Large intestine (tissue), 3 donors: ENCODE data around the gene PGP. TPM values are rescaled to one million over a fixed set of nuclear protein-coding genes. Genes with fewer than 3 reads are reported as not detected.

ENCODE experiments used
- DNase-seq, 2 donors: peaks; one replicate each; pipeline versions ENCODE4 v3.0.0 to v3.0.0-alpha.2; 2013
- H3K27ac ChIP-seq: one replicate; pipeline ENCODE4 v1.5.1; 2013; ENCODE audit warnings: low read length
- H3K27me3 ChIP-seq: 2 replicates; pipeline ENCODE4 v1.6.1; 2013; ENCODE audit warnings: low read length; ENCODE audit not compliant: control insufficient read depth, insufficient read depth
- H3K36me3 ChIP-seq: 2 replicates; pipeline ENCODE4 v1.6.1; 2013; ENCODE audit warnings: low read length; ENCODE audit not compliant: control insufficient read depth, insufficient read depth
- H3K4me1 ChIP-seq: one replicate; pipeline ENCODE4 v1.6.1; 2013; ENCODE audit warnings: low read length; ENCODE audit not compliant: control insufficient read depth, insufficient read depth
- H3K4me3 ChIP-seq: one replicate; pipeline ENCODE4 v1.5.1; 2013; ENCODE audit warnings: low read length
- H3K9me3 ChIP-seq: one replicate; pipeline ENCODE4 v1.6.1; 2013; ENCODE audit warnings: mild to moderate bottlenecking, low read depth, low read length, moderate library complexity; ENCODE audit not compliant: control insufficient read depth
- WGBS: methylation state at CpG from one replicate; pipeline ENCODE4 v1.1.5; 2013; ENCODE audit warnings: low lambda C conversion rate; ENCODE audit not compliant: insufficient coverage; 5-methylcytosine and 5-hydroxymethylcytosine counted together
- polyA plus RNA-seq: library from polyadenylated mRNA; unstranded; fragments of 120-200 nt; gene quantifications from one replicate; pipeline ENCODE4 v1.2.1, GENCODE V29; 2013

PGP gene
- polyA plus RNA-seq, 1 donor: 11.7 TPM

DNA sequence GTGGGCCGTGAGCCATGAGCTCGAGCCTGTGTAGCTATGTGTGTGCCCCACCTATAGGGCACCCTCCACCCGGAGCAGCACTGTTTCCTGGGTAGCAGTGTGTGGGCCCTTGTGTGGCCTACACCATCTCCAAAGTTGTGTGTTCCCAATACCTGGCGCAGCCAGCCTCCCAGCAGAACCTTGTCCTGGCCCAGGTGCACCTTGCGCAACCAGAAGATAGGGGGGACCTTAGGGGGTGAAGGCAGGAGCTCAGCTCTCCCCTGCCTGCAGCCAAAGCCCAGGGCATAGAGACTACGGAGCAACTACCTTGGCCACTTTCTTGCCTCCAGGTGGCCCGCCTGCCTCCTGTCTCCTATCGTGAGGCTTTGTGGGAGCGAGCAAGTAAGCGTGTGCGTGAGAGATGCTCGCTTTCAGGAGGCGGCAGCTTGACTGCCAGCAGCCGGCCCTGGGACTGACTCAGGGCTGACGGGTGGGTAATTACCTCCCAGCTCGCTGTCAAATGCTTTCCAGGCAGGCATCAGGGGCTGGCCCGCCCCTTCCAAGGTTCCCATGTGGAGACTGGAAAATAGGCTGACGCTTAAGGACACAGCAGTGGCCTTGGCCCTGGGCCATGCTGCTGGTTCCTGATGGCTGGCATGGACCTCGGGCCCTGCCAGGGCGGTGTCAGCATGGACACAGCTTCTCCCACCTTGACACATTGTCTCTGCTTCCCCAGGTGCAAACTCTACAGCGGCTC, 40.1 kb downstream of the PGP start:
- Histone ChIP-seq H3K9me3 (peaks cover 8% of the 10 kb centered on the region), H3K4me1 (no peaks in the 10 kb centered on the region), H3K36me3 (peaks cover 73% of the 10 kb centered on the region), H3K27me3 (no peaks in the 10 kb centered on the region), H3K27ac (no peak overlapping the region), H3K4me3 (no peak overlapping the region)
- no CpG with 5 or more reads among the region's 21 CpGs for WGBS
- DNase-seq: no peak

GRCh38 chr16:2173916-2174315, 40.7 kb downstream of the PGP start:
- Histone ChIP-seq H3K4me1 (no peaks in the 10 kb centered on the region), H3K27me3 (no peaks in the 10 kb centered on the region), H3K27ac (no peak overlapping the region), H3K4me3 (no peak overlapping the region), H3K36me3 (peaks cover 76% of the 10 kb centered on the region), H3K9me3 (peaks cover 8% of the 10 kb centered on the region)
- no CpG with 5 or more reads among the region's 4 CpGs for WGBS
- no peak for DNase-seq

DNA sequence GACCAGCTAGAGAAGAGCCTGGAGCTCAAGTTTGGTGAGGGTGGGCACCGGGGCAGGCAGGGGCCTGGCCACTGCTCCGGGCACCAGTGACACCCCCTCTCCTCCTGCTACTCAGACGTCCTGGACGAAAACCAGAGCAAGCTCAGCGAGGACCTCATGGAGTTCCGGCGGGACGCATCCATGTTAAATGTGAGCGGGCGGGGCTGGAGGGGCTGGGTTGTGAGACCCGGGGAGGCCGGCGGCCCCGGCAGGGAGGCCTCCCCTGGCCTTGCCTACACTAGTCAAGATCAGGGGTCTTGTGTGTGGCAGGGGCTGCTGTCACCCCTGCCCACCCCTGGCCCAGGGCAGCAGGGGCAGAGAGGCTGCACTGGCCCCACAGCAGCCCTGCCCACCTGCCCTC, 41.3 kb downstream of the PGP start:
- Histone ChIP-seq H3K9me3 (peaks cover 7% of the 10 kb centered on the region), H3K4me3 (no peak overlapping the region), H3K4me1 (no peaks in the 10 kb centered on the region), H3K27ac (no peak overlapping the region), H3K36me3 (peaks cover 80% of the 10 kb centered on the region), H3K27me3 (no peaks in the 10 kb centered on the region)
- no peak for DNase-seq
- WGBS: no CpG with 5 or more reads among the region's 14 CpGs

- no CpG with 5 or more reads among the region's 29 CpGs for WGBS
- no peak for DNase-seq
- Histone ChIP-seq H3K27me3 (no peaks in the 10 kb centered on the region), H3K4me1 (no peaks in the 10 kb centered on the region), H3K36me3 (peaks cover 85% of the 10 kb centered on the region), H3K9me3 (peaks cover 5% of the 10 kb centered on the region), H3K27ac (no peak overlapping the region), H3K4me3 (no peak overlapping the region)
Measured at GRCh38 chr16:2172688-2173335, 41.8 kb downstream of the PGP start.

- H3K36me3 ChIP-seq: peaks cover 85% of the 10 kb centered on the region
Measured at GRCh38 chr16:2171601-2172178, 43.0 kb downstream of the PGP start.

GRCh38 chr16:2170587-2171435, 43.8 kb downstream of the PGP start:
- H3K36me3 ChIP-seq: peaks cover 86% of the 10 kb centered on the region
- no CpG with 5 or more reads among the region's 47 CpGs for WGBS
- peaks cover 3% of the 10 kb centered on the region for H3K9me3 ChIP-seq
- no peaks in the 10 kb centered on the region for H3K27me3 ChIP-seq
- no peak overlapping the region for H3K27ac ChIP-seq
- DNase-seq: no peak
- no peak overlapping the region for H3K4me3 ChIP-seq
- H3K4me1 ChIP-seq: peaks cover 19% of the 10 kb centered on the region

More at GRCh38 chr16:2171601-2172178, 43.0 kb downstream of the PGP start:
- H3K27me3 ChIP-seq: no peaks in the 10 kb centered on the region
- WGBS: no CpG with 5 or more reads among the region's 28 CpGs
- H3K4me3 ChIP-seq: no peak overlapping the region
- H3K4me1 ChIP-seq: peaks cover 10% of the 10 kb centered on the region
- H3K9me3 ChIP-seq: peaks cover 3% of the 10 kb centered on the region
- DNase-seq: no peak
- no peak overlapping the region for H3K27ac ChIP-seq

DNA sequence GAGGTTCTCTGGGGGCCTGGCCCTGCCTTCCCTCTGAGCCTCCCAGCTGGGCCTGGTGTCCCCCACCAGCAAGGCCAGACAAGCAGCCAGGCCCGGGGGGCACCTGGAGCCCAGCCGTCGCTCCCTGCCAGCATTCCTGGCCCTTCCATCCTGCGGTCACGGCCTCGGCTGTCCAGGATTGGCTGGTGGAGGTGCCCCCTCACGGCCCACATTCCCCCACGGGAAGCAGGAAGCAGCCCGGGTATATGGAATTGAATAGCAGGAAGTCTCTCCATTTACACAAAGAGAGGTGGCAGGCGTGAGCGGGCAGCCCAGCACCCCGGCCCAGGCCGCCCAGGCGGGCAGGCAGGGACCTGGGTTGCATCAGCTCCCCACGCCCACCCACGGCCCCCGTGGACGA, 44.6 kb downstream of the PGP start:
- Histone ChIP-seq H3K9me3 (peaks cover 8% of the 10 kb centered on the region), H3K4me1 (peaks cover 21% of the 10 kb centered on the region), H3K27ac (no peak overlapping the region), H3K4me3 (no peak overlapping the region), H3K27me3 (no peaks in the 10 kb centered on the region), H3K36me3 (peaks cover 83% of the 10 kb centered on the region)
- WGBS: no CpG with 5 or more reads among the region's 18 CpGs
- DNase-seq: no peak

DNA sequence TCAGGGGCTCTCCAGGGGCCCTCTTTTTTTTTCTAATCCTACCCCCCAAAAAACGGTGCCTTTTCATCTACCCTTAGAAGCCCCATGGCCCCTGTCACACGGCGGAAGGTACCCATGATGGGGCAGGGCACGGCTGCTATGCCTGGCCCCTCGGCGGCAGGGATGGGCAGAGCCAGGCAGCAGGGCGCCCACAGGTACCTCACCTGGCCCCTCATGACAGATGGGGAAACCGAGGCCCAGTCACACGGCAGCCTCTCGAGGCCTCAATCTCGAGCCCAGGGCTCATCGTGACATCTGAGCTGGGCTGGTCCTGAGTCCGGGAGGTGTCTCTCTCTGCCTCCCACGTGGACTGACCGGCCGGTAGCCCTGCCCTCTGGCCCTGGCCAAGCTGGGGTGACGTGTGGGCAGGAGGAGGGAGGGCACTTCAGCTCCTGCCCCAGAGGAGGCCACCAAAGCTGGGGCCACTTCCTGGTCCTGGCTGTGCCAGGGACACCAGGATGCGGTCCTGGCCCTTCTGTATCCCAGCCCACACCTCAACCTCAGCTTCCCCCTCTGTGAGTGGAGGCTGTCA, 47.5 kb downstream of the PGP start:
- H3K27me3 ChIP-seq: no peaks in the 10 kb centered on the region
- no peak overlapping the region for H3K27ac ChIP-seq
- H3K36me3 ChIP-seq: peaks cover 57% of the 10 kb centered on the region
- no peak overlapping the region for H3K4me3 ChIP-seq
- no CpG with 5 or more reads among the region's 18 CpGs for WGBS
- H3K9me3 ChIP-seq: peaks cover 22% of the 10 kb centered on the region
- H3K4me1 ChIP-seq: peaks cover 43% of the 10 kb centered on the region
- no peak for DNase-seq

GRCh38 chr16:2166263-2167067, 48.2 kb downstream of the PGP start:
- no peaks in the 10 kb centered on the region for H3K27me3 ChIP-seq
- peaks cover 50% of the 10 kb centered on the region for H3K36me3 ChIP-seq
- DNase-seq: peak in 1 of 2 donors; percentile 64
- peaks cover 50% of the 10 kb centered on the region for H3K4me1 ChIP-seq
- peaks cover 22% of the 10 kb centered on the region for H3K9me3 ChIP-seq
- WGBS: no CpG with 5 or more reads among the region's 17 CpGs
- H3K4me3 ChIP-seq: no peak overlapping the region
- no peak overlapping the region for H3K27ac ChIP-seq
